Calu3 (cell line): ENCODE measurements around the gene FCN3. TPM values are rescaled to one million over a fixed set of nuclear protein-coding genes. Genes with fewer than 3 reads are reported as not detected.

Experiments
- BruUV-seq: library from RNA; stranded (reverse); fragments of 400-500 nt; replicated peaks from 2 replicates; lab custom pipeline; 2021; lab: Mats Ljungman, UMichigan
- CTCF ChIA-PET: fragments of 300-600 bp; sonication (Branson Sonifier 250); formaldehyde crosslinking; loops from one replicate; lab custom pipeline; 2022; ENCODE audit warnings: antibody characterized with exemption; lab: Charles Lee
- DNase-seq: peaks from one replicate; pipeline ENCODE4 v3.0.0; 2022
- H3K27ac Mint-ChIP-seq: one replicate; pipeline ENCODE4 v1.8.0; 2022; ENCODE audit warnings: mixed read lengths; ENCODE audit not compliant: unreplicated experiment
- H3K27me3 Mint-ChIP-seq: one replicate; pipeline ENCODE4 v1.8.0; 2022; ENCODE audit warnings: mixed read lengths; ENCODE audit not compliant: unreplicated experiment
- H3K36me3 Mint-ChIP-seq: one replicate; pipeline ENCODE4 v1.8.0; 2022; ENCODE audit warnings: mild to moderate bottlenecking, moderate library complexity, mixed read lengths; ENCODE audit not compliant: insufficient read depth, unreplicated experiment
- H3K4me1 Mint-ChIP-seq: one replicate; pipeline ENCODE4 v1.8.0; 2022; ENCODE audit warnings: mild to moderate bottlenecking, low read depth, mixed read lengths; ENCODE audit not compliant: unreplicated experiment
- H3K4me3 Mint-ChIP-seq: one replicate; pipeline ENCODE4 v1.8.0; 2022; ENCODE audit warnings: mild to moderate bottlenecking, low read depth, moderate library complexity, mixed read lengths; ENCODE audit not compliant: unreplicated experiment
- H3K9me3 Mint-ChIP-seq: one replicate; pipeline ENCODE4 v1.8.0; 2022; ENCODE audit warnings: low read depth, mixed read lengths; ENCODE audit not compliant: unreplicated experiment
- CTCF ChIP-seq: fragments of 200-600 bp; IDR thresholded peaks from one replicate; pipeline ENCODE4 v1.8.0; 2022; ENCODE audit warnings: antibody characterized with exemption; ENCODE audit not compliant: unreplicated experiment
- intact Hi-C: fragments of 100-400 bp; cut with micrococcal nuclease; formaldehyde crosslinking; loops from one replicate; pipeline ENCODE4 v1.10.0; 2022; ENCODE audit not compliant: unreplicated experiment
- total RNA-seq: library from RNA; stranded (reverse); gene quantifications from 2 replicates; pipeline ENCODE4 v1.2.3, GENCODE V29; 2022

Gene FCN3
- total RNA-seq, 1 experiment from 2014 or later: not detected

DNA sequence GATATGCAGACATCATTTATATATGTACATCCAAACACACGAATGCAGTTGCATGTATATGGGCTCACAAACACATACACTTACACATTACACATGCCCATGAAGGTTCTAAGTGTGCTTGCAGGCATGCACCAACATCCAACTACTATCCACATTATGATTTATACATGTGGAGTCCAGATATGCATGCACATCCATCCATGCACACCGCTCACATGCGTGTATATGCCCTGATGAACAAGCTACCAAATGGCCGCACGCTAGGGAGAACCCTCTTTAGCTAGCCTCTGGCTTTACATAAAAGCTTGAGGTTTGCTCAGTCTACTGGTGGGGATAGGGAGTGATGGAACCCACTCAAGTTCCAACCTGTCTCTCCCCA lies 26.3 kb upstream of the FCN3 start:
- no TSS peak for BruUV-seq
- no peak overlapping the region for H3K27ac Mint-ChIP-seq
- H3K36me3 Mint-ChIP-seq: peaks cover 20% of the 10 kb centered on the region

DNA sequence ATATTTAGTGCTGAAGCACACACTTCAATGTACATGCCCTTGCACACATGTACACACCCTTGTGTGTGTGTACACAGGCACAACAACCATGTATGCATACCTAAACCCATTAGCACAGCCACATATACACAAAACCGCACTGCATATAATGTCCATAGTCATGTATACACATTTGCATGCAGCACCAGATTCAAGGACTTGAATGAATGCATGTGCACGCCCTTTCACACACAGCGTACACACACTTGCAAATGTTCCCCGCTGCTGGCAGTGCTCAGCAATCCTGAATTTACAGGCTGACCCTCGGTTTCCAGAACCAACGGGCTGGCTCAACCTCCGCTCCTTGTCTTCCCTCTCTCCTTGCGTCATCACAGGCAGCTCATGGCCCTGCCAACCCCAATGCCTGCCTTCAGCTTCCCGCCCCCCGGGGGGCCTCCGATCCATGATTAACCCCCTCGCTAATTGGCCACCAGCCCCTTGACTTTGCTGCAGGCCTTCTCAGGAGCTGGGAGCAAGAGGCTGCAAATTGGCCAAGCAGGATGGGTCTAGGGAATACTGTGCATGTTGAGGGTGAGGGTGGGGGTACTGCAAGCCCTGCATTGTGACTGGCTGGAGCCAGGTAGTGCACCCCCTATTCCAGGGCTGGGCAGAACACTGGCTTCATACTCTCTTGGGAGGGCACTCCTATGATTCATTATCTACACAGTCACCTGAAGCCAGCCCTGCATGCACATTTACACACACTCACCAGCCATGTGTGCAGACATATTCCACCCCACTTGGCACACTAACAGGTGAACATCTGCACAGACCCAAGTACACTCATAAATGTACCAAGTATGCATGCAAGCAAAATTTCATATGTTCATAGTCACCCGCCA lies 25.7 kb upstream of the FCN3 start:
- Mint-ChIP-seq H3K4me1 (no peaks in the 10 kb centered on the region), H3K9me3 (no peaks in the 10 kb centered on the region), H3K27me3 (no peaks in the 10 kb centered on the region), H3K4me3 (no peak overlapping the region), H3K36me3 (peaks cover 20% of the 10 kb centered on the region), H3K27ac (no peak overlapping the region)
- CTCF ChIA-PET: no interaction called here
- intact Hi-C loops: loop anchor here (5.0 kb wide), 1 partner anchor 207 kb away; no protein-coding TSS in a partner anchor
- no TSS peak for BruUV-seq
- no peak for DNase-seq
- TF ChIP-seq CTCF: no peak

More for the DNA sequence above, 26.3 kb upstream of the FCN3 start:
- TF ChIP-seq CTCF: no peak
- intact Hi-C loops: loop anchor here (5.0 kb wide), 1 partner anchor 206 kb away; no protein-coding TSS in a partner anchor
- Mint-ChIP-seq H3K27me3 (no peaks in the 10 kb centered on the region), H3K4me1 (no peaks in the 10 kb centered on the region), H3K9me3 (no peaks in the 10 kb centered on the region), H3K4me3 (no peak overlapping the region)
- CTCF ChIA-PET: interaction anchor here (0.5 kb wide), 1 partner anchor 9 kb away, joined by 5 read pairs; the partner anchor contains the start of gene GPR3
- DNase-seq: no peak

DNA sequence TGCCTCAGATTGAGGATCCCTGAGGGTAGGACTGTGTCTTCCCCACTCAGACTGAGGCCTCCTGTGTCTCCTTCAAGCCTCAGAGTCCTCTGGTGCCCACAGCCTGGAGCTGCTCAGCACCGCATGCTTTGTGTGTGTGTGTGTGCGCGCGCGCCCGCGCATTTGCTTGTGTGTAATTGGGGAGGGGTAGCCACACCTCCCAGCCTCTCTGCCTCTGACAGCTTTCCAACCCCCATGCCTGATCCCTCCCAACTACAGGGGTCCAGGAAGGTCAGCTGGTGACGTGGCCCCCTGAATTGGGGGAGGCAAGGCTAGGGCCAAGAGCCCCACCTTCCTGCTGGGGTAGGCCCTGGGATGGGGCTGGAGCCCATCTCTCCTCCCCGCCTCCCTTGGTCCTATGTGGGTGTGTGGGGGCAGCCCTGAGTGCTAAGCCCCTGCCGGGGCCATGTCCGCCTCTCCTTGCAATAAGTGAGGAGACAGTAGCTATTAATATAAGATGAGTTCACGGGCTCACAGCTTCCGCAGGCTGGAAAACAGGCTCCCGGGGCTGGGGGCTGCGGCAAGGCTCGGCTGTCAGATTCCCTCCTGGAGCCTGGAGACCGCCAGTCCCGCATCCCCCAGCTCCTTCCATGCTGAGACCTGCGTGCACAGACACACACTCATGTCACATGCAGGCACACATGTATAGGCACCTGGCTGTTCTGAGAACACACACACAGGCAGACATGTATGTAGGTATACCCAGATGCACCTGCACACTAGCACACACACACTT lies 24.8 kb upstream of the FCN3 start:
- Mint-ChIP-seq H3K4me3 (no peak overlapping the region), H3K36me3 (peaks cover 20% of the 10 kb centered on the region)
- CTCF ChIA-PET: interaction anchor here (1.2 kb wide), 1 partner anchor 103 kb away, joined by 3 read pairs; no protein-coding TSS in a partner anchor

More for the DNA sequence above, 24.8 kb upstream of the FCN3 start:
- no peaks in the 10 kb centered on the region for H3K27me3 Mint-ChIP-seq
- H3K27ac Mint-ChIP-seq: no peak overlapping the region
- intact Hi-C loops: loop anchor here (5.0 kb wide), 1 partner anchor 208 kb away; no protein-coding TSS in a partner anchor
- no peak for TF ChIP-seq CTCF
- H3K4me1 Mint-ChIP-seq: no peaks in the 10 kb centered on the region
- BruUV-seq: no TSS peak
- no peaks in the 10 kb centered on the region for H3K9me3 Mint-ChIP-seq
- no peak for DNase-seq
